Neural cell (in vitro differentiated cells): ENCODE data around the gene DENND5A. TPM values are rescaled to one million over a fixed set of nuclear protein-coding genes. Genes with fewer than 3 reads are reported as not detected.

Experiments used
- H2AFZ ChIP-seq: fragments of 200-600, 300-800 bp; sonication (generic), shearing (Covaris generic); 2 replicates; pipeline ENCODE4 v1.6.0; 2014; ENCODE audit warnings: low read depth, mild to moderate bottlenecking, antibody characterized with exemption, low read length, moderate library complexity
- H3F3A ChIP-seq: fragments of 200-600 bp; shearing (Covaris generic); 2 replicates; pipeline ENCODE4 v1.6.1; 2016; ENCODE audit warnings: mild to moderate bottlenecking, moderate library complexity, mixed read lengths, antibody characterized with exemption, low read length; ENCODE audit not compliant: insufficient read depth, poor library complexity, severe bottlenecking
- H3K27ac ChIP-seq: fragments of 200-600, 300-800 bp; sonication (generic), shearing (Covaris generic); 2 replicates; pipeline ENCODE4 v1.5.1; 2014; ENCODE audit warnings: mild to moderate bottlenecking, low read length, moderate library complexity
- H3K27me3 ChIP-seq: fragments of 300-800, 200-600 bp; sonication (generic), shearing (Covaris generic); 2 replicates; pipeline ENCODE4 v1.6.0; 2014; ENCODE audit warnings: mild to moderate bottlenecking, low read depth, low read length, moderate library complexity; ENCODE audit not compliant: insufficient read depth
- H3K36me3 ChIP-seq: fragments of 300-800, 200-600 bp; sonication (generic), shearing (Covaris generic); 2 replicates; pipeline ENCODE4 v1.5.1; 2014; ENCODE audit warnings: mild to moderate bottlenecking, antibody characterized with exemption, low read length, moderate library complexity; ENCODE audit not compliant: insufficient read depth
- H3K4me2 ChIP-seq: fragments of 300-800, 200-600 bp; sonication (generic), shearing (Covaris generic); 2 replicates; pipeline ENCODE4 v1.6.0; 2014; ENCODE audit warnings: mild to moderate bottlenecking, low read length
- H3K4me3 ChIP-seq: fragments of 300-800, 200-600 bp; sonication (generic), shearing (Covaris generic); 2 replicates; pipeline ENCODE4 v1.5.1; 2014; ENCODE audit warnings: mild to moderate bottlenecking, low read length, moderate library complexity
- H3K79me2 ChIP-seq: fragments of 200-600 bp; shearing (Covaris generic); replicated peaks from 2 replicates; pipeline ENCODE4 v1.6.0; 2014; ENCODE audit warnings: mild to moderate bottlenecking, low read length, moderate library complexity; ENCODE audit not compliant: insufficient read depth
- H3K9ac ChIP-seq: fragments of 300-800, 200-600 bp; sonication (generic), shearing (Covaris generic); 2 replicates; pipeline ENCODE4 v1.6.1; 2016; ENCODE audit warnings: mild to moderate bottlenecking, low read length, mixed read lengths
- H3K9me2 ChIP-seq: fragments of 200-600 bp; shearing (Covaris generic); 2 replicates; pipeline ENCODE4 v1.6.1; 2016; ENCODE audit warnings: mild to moderate bottlenecking, low read length, mixed read lengths; ENCODE audit not compliant: insufficient read depth
- H3K9me3 ChIP-seq: fragments of 200-600, 300-800 bp; sonication (generic), shearing (Covaris generic); 2 replicates; pipeline ENCODE4 v1.6.1; 2016; ENCODE audit warnings: mild to moderate bottlenecking, mixed run types, low read length, moderate library complexity, mixed read lengths
- H4K20me1 ChIP-seq: fragments of 200-600 bp; shearing (Covaris generic); 2 replicates; pipeline ENCODE4 v1.6.1; 2016; ENCODE audit warnings: mild to moderate bottlenecking, mixed run types; ENCODE audit not compliant: insufficient read depth
- EP300 ChIP-seq: fragments of 450-650 bp; conservative IDR thresholded peaks from 2 replicates; pipeline ENCODE4 v1.6.1; 2014; ENCODE audit warnings: antibody characterized with exemption, mild to moderate bottlenecking, moderate library complexity; ENCODE audit not compliant: poor library complexity, severe bottlenecking
- EZH2 ChIP-seq: fragments of 200-600, 300-800 bp; shearing (Covaris generic), sonication (generic); IDR thresholded peaks from 2 replicates; pipeline ENCODE4 v1.6.1; 2014; ENCODE audit warnings: antibody characterized with exemption, low read length, borderline replicate concordance, mild to moderate bottlenecking; ENCODE audit not compliant: insufficient read depth, poor library complexity, severe bottlenecking
- MXI1 ChIP-seq: fragments of 450-650 bp; conservative IDR thresholded peaks from 2 replicates; pipeline ENCODE4 v1.6.1; 2014; ENCODE audit warnings: antibody characterized with exemption, mild to moderate bottlenecking; ENCODE audit not compliant: poor library complexity, severe bottlenecking
- POLR2AphosphoS5 ChIP-seq: IDR thresholded peaks from 2 replicates; pipeline ENCODE4 v1.6.1; 2012
- RAD21 ChIP-seq: fragments of 450-650 bp; conservative IDR thresholded peaks from 2 replicates; pipeline ENCODE4 v1.6.1; 2014; ENCODE audit warnings: antibody characterized with exemption, mild to moderate bottlenecking, moderate library complexity
- SMC3 ChIP-seq: fragments of 450-650 bp; conservative IDR thresholded peaks from 2 replicates; pipeline ENCODE4 v1.6.1; 2014; ENCODE audit warnings: antibody characterized with exemption, mild to moderate bottlenecking, moderate library complexity; ENCODE audit not compliant: poor library complexity
- TAF1 ChIP-seq: IDR thresholded peaks from 2 replicates; pipeline ENCODE4 v1.6.1; 2012; ENCODE audit warnings: low read depth
- polyA plus RNA-seq: library from polyadenylated mRNA; depleted of rRNA; stranded (reverse); fragments of >200 nt; gene quantifications from 2 replicates; pipeline ENCODE4 v1.2.3, GENCODE V29; 2014
- TF ChIP-seq, protein P1 (sequence below): fragments of 450-650 bp; IDR thresholded peaks from 2 replicates; pipeline ENCODE4 v1.5.1; 2014; ENCODE audit warnings: antibody characterized with exemption, mild to moderate bottlenecking, moderate library complexity; ENCODE audit not compliant: poor library complexity, severe bottlenecking
- TF ChIP-seq, protein P2 (sequence below): IDR thresholded peaks from 2 replicates; pipeline ENCODE4 v1.6.1; 2012; ENCODE audit warnings: borderline replicate concordance

DENND5A gene
- polyA plus RNA-seq, 1 donor from 2014 or later, result 75.6 TPM

DNA sequence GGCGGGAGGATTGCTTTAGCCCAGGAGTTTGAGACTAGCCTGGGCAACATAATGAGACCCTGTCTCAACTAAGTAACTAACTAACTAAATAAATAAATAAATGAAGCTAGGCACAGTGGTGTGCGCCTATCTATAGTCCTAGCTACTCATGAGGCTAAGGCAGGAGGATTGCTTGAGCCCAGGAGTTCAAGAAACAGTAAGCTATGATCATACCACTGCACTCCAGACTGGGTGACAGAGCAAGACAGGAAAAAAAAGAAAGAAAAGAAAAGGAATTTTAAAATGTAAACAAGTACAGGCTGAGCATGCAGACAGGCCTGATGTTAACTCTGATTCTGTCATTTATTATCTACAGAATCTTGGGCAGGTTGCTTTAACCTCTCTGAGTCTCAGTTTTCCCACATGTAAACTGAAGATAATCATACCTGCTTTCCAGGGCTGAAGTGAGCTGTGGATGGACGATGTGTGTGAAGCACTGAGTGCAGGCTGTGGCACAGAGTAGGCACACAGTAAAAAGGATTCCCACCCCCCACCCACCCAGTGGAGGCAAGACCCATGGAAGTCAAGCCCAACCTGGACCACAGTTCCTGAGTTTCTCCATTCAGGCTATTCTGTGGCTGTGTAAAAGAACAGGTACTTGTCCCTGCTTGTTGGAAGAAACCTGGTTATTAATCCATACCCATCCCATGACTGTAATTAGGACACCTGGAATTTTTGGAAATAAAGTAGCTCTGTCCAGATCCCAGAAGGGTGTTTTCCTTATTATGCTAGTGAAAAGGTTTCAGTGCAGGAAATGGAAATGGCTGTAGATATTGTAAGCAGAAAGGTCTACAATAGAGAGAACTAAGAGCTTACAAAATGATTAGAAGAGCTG, 155.1 kb downstream of the DENND5A start:
- no peak overlapping the region for H3K4me2 ChIP-seq
- TF ChIP-seq, protein P1, sequence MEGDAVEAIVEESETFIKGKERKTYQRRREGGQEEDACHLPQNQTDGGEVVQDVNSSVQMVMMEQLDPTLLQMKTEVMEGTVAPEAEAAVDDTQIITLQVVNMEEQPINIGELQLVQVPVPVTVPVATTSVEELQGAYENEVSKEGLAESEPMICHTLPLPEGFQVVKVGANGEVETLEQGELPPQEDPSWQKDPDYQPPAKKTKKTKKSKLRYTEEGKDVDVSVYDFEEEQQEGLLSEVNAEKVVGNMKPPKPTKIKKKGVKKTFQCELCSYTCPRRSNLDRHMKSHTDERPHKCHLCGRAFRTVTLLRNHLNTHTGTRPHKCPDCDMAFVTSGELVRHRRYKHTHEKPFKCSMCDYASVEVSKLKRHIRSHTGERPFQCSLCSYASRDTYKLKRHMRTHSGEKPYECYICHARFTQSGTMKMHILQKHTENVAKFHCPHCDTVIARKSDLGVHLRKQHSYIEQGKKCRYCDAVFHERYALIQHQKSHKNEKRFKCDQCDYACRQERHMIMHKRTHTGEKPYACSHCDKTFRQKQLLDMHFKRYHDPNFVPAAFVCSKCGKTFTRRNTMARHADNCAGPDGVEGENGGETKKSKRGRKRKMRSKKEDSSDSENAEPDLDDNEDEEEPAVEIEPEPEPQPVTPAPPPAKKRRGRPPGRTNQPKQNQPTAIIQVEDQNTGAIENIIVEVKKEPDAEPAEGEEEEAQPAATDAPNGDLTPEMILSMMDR, result no peak
- TF ChIP-seq EP300 (no peak), RAD21 (no peak), TAF1 (no peak), SMC3 (no peak), POLR2AphosphoS5 (no peak), EZH2 (no peak), MXI1 (no peak)
- TF ChIP-seq, protein P2, sequence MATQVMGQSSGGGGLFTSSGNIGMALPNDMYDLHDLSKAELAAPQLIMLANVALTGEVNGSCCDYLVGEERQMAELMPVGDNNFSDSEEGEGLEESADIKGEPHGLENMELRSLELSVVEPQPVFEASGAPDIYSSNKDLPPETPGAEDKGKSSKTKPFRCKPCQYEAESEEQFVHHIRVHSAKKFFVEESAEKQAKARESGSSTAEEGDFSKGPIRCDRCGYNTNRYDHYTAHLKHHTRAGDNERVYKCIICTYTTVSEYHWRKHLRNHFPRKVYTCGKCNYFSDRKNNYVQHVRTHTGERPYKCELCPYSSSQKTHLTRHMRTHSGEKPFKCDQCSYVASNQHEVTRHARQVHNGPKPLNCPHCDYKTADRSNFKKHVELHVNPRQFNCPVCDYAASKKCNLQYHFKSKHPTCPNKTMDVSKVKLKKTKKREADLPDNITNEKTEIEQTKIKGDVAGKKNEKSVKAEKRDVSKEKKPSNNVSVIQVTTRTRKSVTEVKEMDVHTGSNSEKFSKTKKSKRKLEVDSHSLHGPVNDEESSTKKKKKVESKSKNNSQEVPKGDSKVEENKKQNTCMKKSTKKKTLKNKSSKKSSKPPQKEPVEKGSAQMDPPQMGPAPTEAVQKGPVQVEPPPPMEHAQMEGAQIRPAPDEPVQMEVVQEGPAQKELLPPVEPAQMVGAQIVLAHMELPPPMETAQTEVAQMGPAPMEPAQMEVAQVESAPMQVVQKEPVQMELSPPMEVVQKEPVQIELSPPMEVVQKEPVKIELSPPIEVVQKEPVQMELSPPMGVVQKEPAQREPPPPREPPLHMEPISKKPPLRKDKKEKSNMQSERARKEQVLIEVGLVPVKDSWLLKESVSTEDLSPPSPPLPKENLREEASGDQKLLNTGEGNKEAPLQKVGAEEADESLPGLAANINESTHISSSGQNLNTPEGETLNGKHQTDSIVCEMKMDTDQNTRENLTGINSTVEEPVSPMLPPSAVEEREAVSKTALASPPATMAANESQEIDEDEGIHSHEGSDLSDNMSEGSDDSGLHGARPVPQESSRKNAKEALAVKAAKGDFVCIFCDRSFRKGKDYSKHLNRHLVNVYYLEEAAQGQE, result no peak

DNA sequence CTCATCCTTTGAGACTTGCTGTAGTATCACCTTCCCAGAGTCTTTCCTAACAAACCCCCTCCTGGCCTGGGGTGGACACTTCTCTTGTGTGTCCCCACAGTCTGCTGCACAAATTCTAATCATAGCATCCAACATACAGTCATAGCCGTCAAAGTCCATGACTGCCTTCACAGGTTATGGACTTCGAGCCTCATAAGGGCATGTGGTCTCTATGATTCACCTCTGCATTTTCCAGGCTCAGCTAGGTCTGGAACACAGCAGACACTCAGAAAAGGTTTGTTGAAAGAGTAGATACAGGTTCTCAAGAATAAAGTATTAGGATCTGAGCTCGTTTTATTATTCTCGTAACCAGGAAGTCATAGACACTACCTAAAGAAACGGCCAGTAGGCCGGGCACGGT, 160.6 kb downstream of the DENND5A start:
- Histone ChIP-seq H3K27ac (no peak overlapping the region), H3K79me2 (no peaks in the 10 kb centered on the region), H3K36me3 (no peaks in the 10 kb centered on the region), H3K9ac (no peak overlapping the region), H3F3A (no peaks in the 10 kb centered on the region), H3K4me3 (no peak overlapping the region), H3K27me3 (no peaks in the 10 kb centered on the region), H3K9me3 (no peaks in the 10 kb centered on the region), H3K9me2 (no peaks in the 10 kb centered on the region), H3K4me2 (no peak overlapping the region), H4K20me1 (no peaks in the 10 kb centered on the region), H2AFZ (no peak overlapping the region)
- TF ChIP-seq SMC3 (no peak), EP300 (no peak), EZH2 (no peak), TAF1 (no peak), POLR2AphosphoS5 (no peak)
- TF ChIP-seq, protein P1, result no peak
- TF ChIP-seq, protein P2, result no peak

More for the DNA sequence above, 155.1 kb downstream of the DENND5A start:
- Histone ChIP-seq H4K20me1 (no peaks in the 10 kb centered on the region), H3K4me3 (no peak overlapping the region), H3K9me2 (no peaks in the 10 kb centered on the region), H3K9ac (no peak overlapping the region), H3K27me3 (no peaks in the 10 kb centered on the region), H2AFZ (no peak overlapping the region), H3K9me3 (peaks cover 4% of the 10 kb centered on the region), H3K79me2 (no peaks in the 10 kb centered on the region), H3K27ac (no peak overlapping the region), H3F3A (no peaks in the 10 kb centered on the region), H3K36me3 (no peaks in the 10 kb centered on the region)
